A549 (cell line): ENCODE results near the gene GNRHR.

Experiments used
- CEBPB ChIP-seq, 2 experiments: fragments of >200 bp in 1 of 2; sonication (Bioruptor Twin) in 1 of 2; formaldehyde crosslinking in 1 of 2; IDR thresholded peaks; 2 replicates each; pipeline ENCODE4 v1.6.1; 2012 to 2016
- CTCF ChIP-seq: fragments of >200 bp; sonication (Bioruptor Twin); formaldehyde crosslinking; IDR thresholded peaks from 3 replicates; pipeline ENCODE4 v1.5.1; 2016
- FOSL2 ChIP-seq, 2 experiments: fragments of 450-650 bp in 1 of 2; fragments of >200 bp in 1 of 2; sonication (Bioruptor Twin) in 1 of 2; formaldehyde crosslinking; IDR thresholded peaks; 2 replicates each; pipeline versions ENCODE4 v1.5.0 to v1.6.1; 2016 to 2020; ENCODE audit warnings: mild to moderate bottlenecking in 1 of 2, moderate library complexity in 1 of 2
- JUN ChIP-seq, 2 experiments: fragments of >200 bp; sonication (Bioruptor Twin); formaldehyde crosslinking; IDR thresholded peaks; 2 replicates in 1 of 2; 3 replicates in 1 of 2; pipeline ENCODE4 v1.6.1; 2016 to 2017
- MAX ChIP-seq: IDR thresholded peaks from 2 replicates; pipeline ENCODE4 v1.6.1; 2012
- POLR2A ChIP-seq: IDR thresholded peaks from 2 replicates; pipeline ENCODE4 v1.6.1; 2012; ENCODE audit warnings: mild to moderate bottlenecking, low read length
- RAD21 ChIP-seq, 2 experiments: fragments of >200 bp in 1 of 2; sonication (Bioruptor Twin) in 1 of 2; formaldehyde crosslinking in 1 of 2; IDR thresholded peaks in 1 of 2; conservative IDR thresholded peaks in 1 of 2; 2 replicates in 1 of 2; 3 replicates in 1 of 2; pipeline ENCODE4 v1.6.1; 2012 to 2018; ENCODE audit warnings: inconsistent platforms in 1 of 2
- RFX5 ChIP-seq: fragments of 450-650 bp; IDR thresholded peaks from 2 replicates; pipeline ENCODE4 v1.7.1; 2014; ENCODE audit warnings: antibody characterized with exemption, mild to moderate bottlenecking, moderate library complexity
- ZC3H11A ChIP-seq: fragments of 450-650 bp; IDR thresholded peaks from 2 replicates; pipeline ENCODE4 v1.6.1; 2014; ENCODE audit warnings: antibody characterized with exemption, mild to moderate bottlenecking
- TF ChIP-seq, protein P1 (sequence below): fragments of 150-350 bp; IDR thresholded peaks from 2 replicates; pipeline ENCODE4 v1.6.1; 2014; ENCODE audit warnings: low read depth, mild to moderate bottlenecking, low read length

GRCh38 chr4:67712000-67712625 lies 42.1 kb downstream of the GNRHR start:
- TF ChIP-seq CTCF (no peak), JUN (IDR thresholded peaks at IDR 0.05) (no peak), ZC3H11A (no peak), CEBPB (IDR thresholded peaks at IDR 0.05) (no peak), FOSL2 (IDR thresholded peaks at IDR 0.05) (no peak), FOSL2 (CRISPR knock-in tag; IDR thresholded peaks at IDR 0.05) (no peak), MAX (no peak), POLR2A (no peak), RFX5 (no peak), RAD21 (conservative IDR thresholded peaks at IDR 0.05 in 1 of 2, IDR thresholded peaks at IDR 0.05 in 1 of 2) (no peak)
- TF ChIP-seq, protein P1, sequence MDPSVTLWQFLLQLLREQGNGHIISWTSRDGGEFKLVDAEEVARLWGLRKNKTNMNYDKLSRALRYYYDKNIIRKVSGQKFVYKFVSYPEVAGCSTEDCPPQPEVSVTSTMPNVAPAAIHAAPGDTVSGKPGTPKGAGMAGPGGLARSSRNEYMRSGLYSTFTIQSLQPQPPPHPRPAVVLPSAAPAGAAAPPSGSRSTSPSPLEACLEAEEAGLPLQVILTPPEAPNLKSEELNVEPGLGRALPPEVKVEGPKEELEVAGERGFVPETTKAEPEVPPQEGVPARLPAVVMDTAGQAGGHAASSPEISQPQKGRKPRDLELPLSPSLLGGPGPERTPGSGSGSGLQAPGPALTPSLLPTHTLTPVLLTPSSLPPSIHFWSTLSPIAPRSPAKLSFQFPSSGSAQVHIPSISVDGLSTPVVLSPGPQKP = no peak
